Measurements from ENCODE around the gene VAPB.

GRCh38 chr20:58433029-58433647 lies 44.1 kb downstream of the VAPB start:
- TF ChIP-seq POLR2A (IDR thresholded peaks at IDR 0.05; ENCODE audit: low read length): no peak
- TF ChIP-seq GATA1 (IDR thresholded peaks at IDR 0.05; ENCODE audit: low read depth, low read length): no peak

Measured in erythroblast (primary cell).